ENCODE measurements around the gene UCN.
"Not testable (repeated sequence)": the region's sequence is repeated elsewhere in the genome, so short reads cannot be mapped to it uniquely, and the experiment has no call there.

UCN gene

DNA sequence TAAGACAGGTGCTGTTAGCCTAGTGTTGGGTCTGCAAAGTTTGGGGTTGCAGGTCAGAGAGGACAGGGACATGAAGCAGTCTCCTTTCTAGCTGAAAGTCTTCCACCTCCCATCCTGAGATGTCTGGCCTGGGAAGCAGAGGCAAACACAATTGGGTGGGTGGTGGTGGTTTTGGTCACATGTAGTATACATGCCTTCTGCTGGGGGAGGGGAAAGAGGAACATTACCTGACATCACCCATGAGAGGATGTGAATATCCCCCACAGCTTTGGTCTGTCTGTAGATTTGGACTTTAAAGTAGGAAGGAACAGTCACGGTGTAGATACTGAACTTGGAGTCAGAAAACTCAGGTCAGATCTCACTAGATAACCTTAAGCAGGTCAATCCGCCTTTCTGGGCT is 37.6 kb downstream of the UCN start:
- no peak for DNase-seq (ENCODE audit: low read depth in 1 of 2, low spot score in 1 of 2)
- H3K4me3 ChIP-seq (replicated peaks; ENCODE audit: insufficient read depth, low read length) = no peak overlapping the region
- H3K27ac ChIP-seq (replicated peaks) = no peak overlapping the region
- H3K27me3 ChIP-seq (ENCODE audit: insufficient read depth, poor library complexity, severe bottlenecking) = peaks cover 10% of the 10 kb centered on the region
- TF ChIP-seq REST (IDR thresholded peaks at IDR 0.05; ENCODE audit: insufficient replicate concordance, low read depth) = no peak
- TF ChIP-seq, protein P1, sequence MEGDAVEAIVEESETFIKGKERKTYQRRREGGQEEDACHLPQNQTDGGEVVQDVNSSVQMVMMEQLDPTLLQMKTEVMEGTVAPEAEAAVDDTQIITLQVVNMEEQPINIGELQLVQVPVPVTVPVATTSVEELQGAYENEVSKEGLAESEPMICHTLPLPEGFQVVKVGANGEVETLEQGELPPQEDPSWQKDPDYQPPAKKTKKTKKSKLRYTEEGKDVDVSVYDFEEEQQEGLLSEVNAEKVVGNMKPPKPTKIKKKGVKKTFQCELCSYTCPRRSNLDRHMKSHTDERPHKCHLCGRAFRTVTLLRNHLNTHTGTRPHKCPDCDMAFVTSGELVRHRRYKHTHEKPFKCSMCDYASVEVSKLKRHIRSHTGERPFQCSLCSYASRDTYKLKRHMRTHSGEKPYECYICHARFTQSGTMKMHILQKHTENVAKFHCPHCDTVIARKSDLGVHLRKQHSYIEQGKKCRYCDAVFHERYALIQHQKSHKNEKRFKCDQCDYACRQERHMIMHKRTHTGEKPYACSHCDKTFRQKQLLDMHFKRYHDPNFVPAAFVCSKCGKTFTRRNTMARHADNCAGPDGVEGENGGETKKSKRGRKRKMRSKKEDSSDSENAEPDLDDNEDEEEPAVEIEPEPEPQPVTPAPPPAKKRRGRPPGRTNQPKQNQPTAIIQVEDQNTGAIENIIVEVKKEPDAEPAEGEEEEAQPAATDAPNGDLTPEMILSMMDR (IDR thresholded peaks at IDR 0.05; ENCODE audit: insufficient read depth, low read length) = no peak
- no peak for TF ChIP-seq SPI1 (IDR thresholded peaks at IDR 0.05; ENCODE audit: borderline replicate concordance, low read depth)

DNA sequence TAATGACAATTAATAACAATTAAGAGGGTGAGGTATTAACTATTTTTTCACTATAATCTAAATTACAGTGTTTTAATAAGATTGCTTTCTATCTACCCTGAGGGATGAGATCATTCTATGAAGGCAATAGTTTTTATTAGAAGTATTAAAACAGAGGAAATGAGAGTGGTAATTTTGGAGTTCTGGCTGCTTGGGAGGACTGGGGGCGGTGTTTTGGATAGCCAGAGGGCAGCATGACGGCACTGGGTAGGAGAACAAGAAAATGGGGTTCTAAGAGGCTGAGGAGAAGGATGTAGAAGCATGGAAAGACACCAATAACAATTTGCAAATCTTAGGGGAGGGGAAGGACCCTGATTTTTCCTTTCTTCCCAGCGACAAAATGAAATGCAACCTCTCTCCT is 38.1 kb downstream of the UCN start:
- DNase-seq (ENCODE audit: low read depth in 1 of 2, low spot score in 1 of 2) = no peak
- Histone ChIP-seq H3K4me3 (replicated peaks; ENCODE audit: insufficient read depth, low read length) (no peak overlapping the region), H3K27me3 (ENCODE audit: insufficient read depth, poor library complexity, severe bottlenecking) (peaks cover 15% of the 10 kb centered on the region), H3K27ac (replicated peaks) (no peak overlapping the region)
- TF ChIP-seq GABPA (IDR thresholded peaks at IDR 0.05; ENCODE audit: low read depth) (no peak), REST (IDR thresholded peaks at IDR 0.05; ENCODE audit: insufficient replicate concordance, low read depth) (no peak), POLR2AphosphoS5 (IDR thresholded peaks at IDR 0.05; ENCODE audit: low read depth) (no peak), SPI1 (IDR thresholded peaks at IDR 0.05; ENCODE audit: borderline replicate concordance, low read depth) (no peak)
- TF ChIP-seq, protein P1 (IDR thresholded peaks at IDR 0.05; ENCODE audit: insufficient read depth, low read length) = no peak

DNA sequence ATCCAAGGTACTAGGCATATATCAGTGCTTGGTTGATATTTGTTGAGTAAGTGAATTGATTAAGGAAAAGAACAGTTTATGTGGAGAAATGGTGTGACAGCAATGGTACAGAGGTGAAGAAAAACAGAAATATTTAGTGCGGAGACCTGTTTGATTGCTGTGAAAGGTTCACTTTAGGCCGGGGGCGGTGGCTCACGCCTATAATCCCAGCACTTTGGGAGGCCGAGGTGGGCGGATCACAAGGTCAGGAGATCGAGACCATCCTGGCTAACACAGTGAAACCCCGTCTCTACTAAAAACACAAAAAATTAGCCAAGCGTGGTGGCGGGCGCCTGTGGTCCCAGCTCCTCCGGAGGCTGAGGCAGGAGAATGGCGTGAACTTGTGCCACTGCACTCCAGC is 39.9 kb downstream of the UCN start:
- H3K27me3 ChIP-seq (ENCODE audit: insufficient read depth, poor library complexity, severe bottlenecking) = peaks cover 33% of the 10 kb centered on the region
- not testable (repeated sequence) for DNase-seq (ENCODE audit: low read depth in 1 of 2, low spot score in 1 of 2); H3K4me3 ChIP-seq (replicated peaks; ENCODE audit: insufficient read depth, low read length); H3K27ac ChIP-seq (replicated peaks)

- DNase-seq (ENCODE audit: low read depth in 1 of 2, low spot score in 1 of 2) = no peak
- no peak for TF ChIP-seq POLR2AphosphoS5 (IDR thresholded peaks at IDR 0.05; ENCODE audit: low read depth)
- Histone ChIP-seq H3K27me3 (ENCODE audit: insufficient read depth, poor library complexity, severe bottlenecking) (peaks cover 57% of the 10 kb centered on the region), H3K4me3 (replicated peaks; ENCODE audit: insufficient read depth, low read length) (no peak overlapping the region), H3K27ac (replicated peaks) (no peak overlapping the region)
Observed at GRCh38 chr2:27265536-27265870, 42.7 kb downstream of the UCN start.

DNA sequence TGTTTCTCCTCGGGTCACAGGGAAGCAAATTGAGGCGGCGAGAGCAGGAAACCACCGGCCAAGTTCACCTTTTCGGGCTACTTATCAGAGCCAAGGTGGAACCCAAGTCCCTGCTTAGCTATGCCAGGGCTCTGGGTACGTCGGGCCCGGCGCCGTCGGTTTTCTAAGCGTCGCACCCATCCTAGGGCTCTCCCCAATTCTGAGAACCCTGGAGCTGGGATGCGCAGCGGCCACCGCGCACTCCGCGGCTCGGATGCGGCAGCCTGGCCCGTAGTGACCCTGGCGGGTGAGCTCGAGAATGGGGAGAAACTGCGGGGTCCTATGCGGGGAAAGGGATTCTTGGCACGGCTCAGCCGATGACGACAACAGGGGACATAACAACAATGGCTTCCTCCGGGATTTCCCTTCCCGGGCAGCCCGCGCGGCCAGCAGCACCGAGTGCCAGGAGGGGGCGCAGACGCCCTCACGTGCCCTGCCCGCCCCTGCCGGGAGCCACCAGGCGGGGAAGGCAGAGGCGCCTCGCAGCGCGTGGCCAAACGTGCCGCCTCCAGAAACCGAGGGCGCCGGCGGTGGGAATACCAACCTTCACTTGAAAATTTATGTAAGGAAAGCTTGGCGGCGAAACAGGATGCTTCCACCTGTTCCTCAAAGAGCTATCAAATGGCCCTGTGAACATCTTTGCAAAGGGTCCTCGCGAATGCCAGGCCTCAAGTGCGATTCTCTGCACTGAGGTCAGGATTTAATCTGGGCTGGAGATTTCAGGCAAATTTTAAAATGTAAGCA is 43.3 kb downstream of the UCN start:
- Histone ChIP-seq H3K27ac (replicated peaks) (no peak overlapping the region), H3K4me3 (replicated peaks; ENCODE audit: insufficient read depth, low read length) (peak overlapping the region; percentile 28), H3K27me3 (ENCODE audit: insufficient read depth, poor library complexity, severe bottlenecking) (peaks cover 60% of the 10 kb centered on the region)
- peak; percentile 49 to 55 for DNase-seq (ENCODE audit: low read depth in 1 of 2, low spot score in 1 of 2)
- no peak for TF ChIP-seq REST (IDR thresholded peaks at IDR 0.05; ENCODE audit: insufficient replicate concordance, low read depth)
- no peak for TF ChIP-seq SPI1 (IDR thresholded peaks at IDR 0.05; ENCODE audit: borderline replicate concordance, low read depth)
- TF ChIP-seq, protein P1 (IDR thresholded peaks at IDR 0.05; ENCODE audit: insufficient read depth, low read length) = peak; percentile 46
- no peak for TF ChIP-seq POLR2AphosphoS5 (IDR thresholded peaks at IDR 0.05; ENCODE audit: low read depth)

All from HL-60 (cell line).